ENCODE measurements around the gene NPHS1. TPM values are rescaled to one million over a fixed set of nuclear protein-coding genes. Genes with fewer than 3 reads are reported as not detected.
A peak's percentile ranks its signal among the peaks of the same experiment; 100 is the strongest.
"Not testable (repeated sequence)": the region's sequence is repeated elsewhere in the genome, so short reads cannot be mapped to it uniquely, and the experiment has no call there.

Gene NPHS1
- total RNA-seq, 2 donors from 2014 or later, result not detected

DNA sequence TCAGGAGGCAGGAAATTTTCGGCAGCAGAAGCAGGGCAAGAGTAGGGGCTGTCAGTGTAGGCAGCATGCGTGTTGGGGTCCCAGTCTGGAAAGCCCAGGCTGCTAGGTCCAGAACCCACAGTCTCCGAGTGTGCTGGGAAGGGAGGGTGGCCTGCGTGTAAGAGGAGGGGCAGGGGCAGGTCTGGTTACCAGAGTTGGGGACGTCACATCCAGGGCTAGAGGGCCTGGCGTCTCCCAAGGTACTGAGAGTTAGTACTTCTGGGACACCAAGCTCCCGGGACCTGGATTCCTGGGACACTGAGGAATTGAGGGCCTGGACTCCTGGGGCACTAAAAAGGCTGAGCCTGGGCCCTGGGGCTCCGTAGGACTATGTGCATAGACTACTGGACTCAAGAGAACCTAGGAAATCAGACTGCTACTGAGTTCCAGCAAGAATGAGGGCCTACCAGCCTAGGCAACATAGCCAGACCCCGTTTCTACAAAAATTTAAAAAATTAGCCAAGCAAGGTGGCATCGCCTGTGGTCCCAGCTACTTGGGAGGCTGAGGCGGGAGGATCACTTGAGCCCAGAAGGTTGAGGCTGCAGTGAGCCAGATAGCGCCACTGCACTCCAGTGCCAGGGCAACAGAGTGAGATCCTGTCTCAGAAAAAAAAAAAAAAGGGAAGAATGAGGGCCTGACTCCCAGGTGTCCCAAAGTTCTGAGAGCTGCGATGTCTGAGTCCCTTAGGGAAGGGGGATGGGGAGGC is 45.6 kb upstream of the NPHS1 start:
- Histone ChIP-seq H3K4me1 (peaks cover 0 to 25% of the 10 kb centered on the region in 2 donors), H3K4me3 (peak overlapping the region in 1 of 2 donors; percentile 75), H3K36me3 (peaks cover 25% of the 10 kb centered on the region), H3K27me3 (no peaks in the 10 kb centered on the region), H3K9me3 (no peaks in the 10 kb centered on the region), H3K27ac (peak overlapping the region; percentile 78 to 85)
- no peak for DNase-seq (ENCODE audit: low spot score)
- TF ChIP-seq, protein P1, sequence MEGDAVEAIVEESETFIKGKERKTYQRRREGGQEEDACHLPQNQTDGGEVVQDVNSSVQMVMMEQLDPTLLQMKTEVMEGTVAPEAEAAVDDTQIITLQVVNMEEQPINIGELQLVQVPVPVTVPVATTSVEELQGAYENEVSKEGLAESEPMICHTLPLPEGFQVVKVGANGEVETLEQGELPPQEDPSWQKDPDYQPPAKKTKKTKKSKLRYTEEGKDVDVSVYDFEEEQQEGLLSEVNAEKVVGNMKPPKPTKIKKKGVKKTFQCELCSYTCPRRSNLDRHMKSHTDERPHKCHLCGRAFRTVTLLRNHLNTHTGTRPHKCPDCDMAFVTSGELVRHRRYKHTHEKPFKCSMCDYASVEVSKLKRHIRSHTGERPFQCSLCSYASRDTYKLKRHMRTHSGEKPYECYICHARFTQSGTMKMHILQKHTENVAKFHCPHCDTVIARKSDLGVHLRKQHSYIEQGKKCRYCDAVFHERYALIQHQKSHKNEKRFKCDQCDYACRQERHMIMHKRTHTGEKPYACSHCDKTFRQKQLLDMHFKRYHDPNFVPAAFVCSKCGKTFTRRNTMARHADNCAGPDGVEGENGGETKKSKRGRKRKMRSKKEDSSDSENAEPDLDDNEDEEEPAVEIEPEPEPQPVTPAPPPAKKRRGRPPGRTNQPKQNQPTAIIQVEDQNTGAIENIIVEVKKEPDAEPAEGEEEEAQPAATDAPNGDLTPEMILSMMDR (IDR thresholded peaks at IDR 0.05), result no peak

- peaks cover 0 to 25% of the 10 kb centered on the region in 2 donors for H3K4me1 ChIP-seq
- H3K36me3 ChIP-seq, result peaks cover 25% of the 10 kb centered on the region
- no peak overlapping the region for H3K4me3 ChIP-seq
- no peak overlapping the region for H3K27ac ChIP-seq
- DNase-seq (ENCODE audit: low spot score), result no peak
- no peaks in the 10 kb centered on the region for H3K27me3 ChIP-seq
- H3K9me3 ChIP-seq, result no peaks in the 10 kb centered on the region
- TF ChIP-seq, protein P1 (IDR thresholded peaks at IDR 0.05), result no peak
Observed at GRCh38 chr19:35896643-35897040, 44.3 kb upstream of the NPHS1 start.

DNA sequence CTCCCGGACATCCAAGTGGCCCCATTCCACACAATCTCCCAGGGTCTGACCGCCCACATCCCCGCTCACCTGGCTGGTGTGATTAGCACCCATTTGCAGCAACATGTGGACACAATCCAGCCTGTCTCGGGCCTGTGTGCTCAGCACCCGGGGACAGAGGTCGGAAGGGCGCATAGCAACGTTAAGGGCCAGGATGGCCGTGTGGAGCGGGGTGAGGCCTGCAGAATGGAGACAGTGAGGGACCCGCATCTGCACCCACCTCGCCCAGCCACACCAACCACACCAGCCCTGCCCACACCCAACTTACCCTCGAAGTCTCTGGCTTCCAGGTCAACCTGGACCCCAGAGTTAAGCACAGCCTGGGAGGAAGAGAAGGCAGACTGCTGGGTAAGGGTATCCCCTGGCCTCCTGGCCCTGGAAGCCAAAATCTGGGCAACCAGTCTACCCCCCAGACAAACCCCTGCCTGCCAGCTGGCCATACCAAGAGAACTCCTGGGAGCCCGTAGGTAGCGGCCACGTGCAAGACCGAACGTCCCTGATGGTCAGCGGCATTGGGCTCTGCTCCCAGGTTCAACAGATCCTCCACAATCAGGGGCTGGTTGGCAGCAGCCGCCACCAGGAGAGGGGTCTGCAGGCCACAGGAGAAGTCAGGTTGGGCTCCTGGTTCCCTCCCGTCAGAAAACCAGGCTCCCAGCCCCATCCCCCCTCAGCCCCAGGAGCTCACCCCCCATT is 43.8 kb upstream of the NPHS1 start:
- Histone ChIP-seq H3K9me3 (no peaks in the 10 kb centered on the region), H3K27ac (no peak overlapping the region), H3K27me3 (no peaks in the 10 kb centered on the region), H3K4me3 (no peak overlapping the region), H3K4me1 (peaks cover 0 to 20% of the 10 kb centered on the region in 2 donors), H3K36me3 (peaks cover 25% of the 10 kb centered on the region)
- TF ChIP-seq, protein P1 (IDR thresholded peaks at IDR 0.05), result no peak
- no peak for DNase-seq (ENCODE audit: low spot score)

DNA sequence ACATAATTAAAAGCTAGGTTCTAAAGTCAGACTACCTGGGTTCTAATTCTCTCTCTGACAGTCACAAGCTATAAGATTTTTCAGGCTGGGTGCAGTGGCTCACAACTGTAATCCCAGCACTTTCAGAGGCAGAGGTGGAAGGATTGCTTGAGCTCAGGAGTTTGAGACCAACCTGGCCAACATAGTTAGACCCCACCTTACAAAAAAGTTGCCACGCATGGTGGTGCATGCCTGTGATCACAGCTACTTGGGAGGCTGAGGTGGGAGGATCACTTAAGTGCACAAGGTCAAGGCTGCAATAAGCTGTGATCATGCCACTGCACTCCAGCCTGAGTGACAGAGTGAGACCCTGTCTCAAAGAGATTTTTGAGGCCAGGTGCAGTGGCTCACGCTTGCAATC is 42.0 kb upstream of the NPHS1 start:
- TF ChIP-seq, protein P1 (IDR thresholded peaks at IDR 0.05), result no peak
- no peak for DNase-seq (ENCODE audit: low spot score)
- Histone ChIP-seq H3K36me3 (peaks cover 33% of the 10 kb centered on the region), H3K27ac (no peak overlapping the region), H3K9me3 (no peaks in the 10 kb centered on the region), H3K27me3 (no peaks in the 10 kb centered on the region), H3K4me3 (no peak overlapping the region), H3K4me1 (peaks cover 0 to 17% of the 10 kb centered on the region in 2 donors)

DNA sequence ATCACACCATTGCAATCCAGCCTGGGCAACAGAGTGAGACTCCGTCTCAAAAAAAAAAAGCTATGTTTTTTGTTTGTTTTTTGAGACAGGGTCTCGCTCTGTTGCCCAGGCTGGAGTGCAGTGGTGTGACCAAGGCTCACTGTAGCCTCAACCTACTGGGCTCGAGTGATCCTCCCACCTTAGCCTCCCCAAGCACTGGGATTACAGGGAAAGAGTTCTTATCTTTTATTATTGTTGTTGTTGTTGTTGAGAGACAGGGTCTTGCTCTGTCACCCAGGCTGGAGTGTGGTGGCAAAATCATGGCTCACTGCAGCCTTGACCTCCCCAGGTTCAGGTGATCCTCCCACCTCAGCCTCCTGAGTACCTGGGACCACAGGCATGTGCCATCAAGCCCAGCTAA is 39.5 kb upstream of the NPHS1 start:
- not testable (repeated sequence) for H3K9me3 ChIP-seq; H3K27ac ChIP-seq; DNase-seq (ENCODE audit: low spot score); H3K4me3 ChIP-seq; H3K27me3 ChIP-seq; H3K4me1 ChIP-seq
- H3K36me3 ChIP-seq, result peaks cover 45% of the 10 kb centered on the region

- Histone ChIP-seq H3K4me1 (no peaks in the 10 kb centered on the region), H3K27me3 (no peaks in the 10 kb centered on the region), H3K36me3 (peaks cover 28% of the 10 kb centered on the region), H3K27ac (no peak overlapping the region), H3K9me3 (no peaks in the 10 kb centered on the region), H3K4me3 (no peak overlapping the region)
- DNase-seq (ENCODE audit: low spot score), result no peak
- TF ChIP-seq, protein P1 (IDR thresholded peaks at IDR 0.05), result no peak
Observed at GRCh38 chr19:35890113-35890650, 37.9 kb upstream of the NPHS1 start.
